ACC112 (cell line): ENCODE results near the gene STAT6.

ENCODE experiments used
- H2AFZ ChIP-seq: fragments of 200-600 bp; sonication (generic); one replicate; pipeline ENCODE4 v1.6.0; 2017; ENCODE audit warnings: antibody characterized with exemption, low read length; ENCODE audit not compliant: unreplicated experiment
- H3K27ac ChIP-seq: fragments of 200-600 bp; sonication (generic); 2 replicates; pipeline ENCODE4 v1.5.1; 2014; ENCODE audit warnings: low read depth, mild to moderate bottlenecking, antibody characterized with exemption, low read length, moderate library complexity
- H3K27me3 ChIP-seq: fragments of 200-600 bp; sonication (generic); 2 replicates; pipeline ENCODE4 v1.6.1; 2014; ENCODE audit warnings: mild to moderate bottlenecking, antibody characterized with exemption, low read length, moderate library complexity, mixed read lengths; ENCODE audit not compliant: insufficient read depth
- H3K36me3 ChIP-seq: fragments of 200-600 bp; sonication (generic); 2 replicates; pipeline ENCODE4 v1.6.1; 2016; ENCODE audit warnings: mild to moderate bottlenecking, antibody characterized with exemption, low read length, moderate library complexity, mixed read lengths; ENCODE audit not compliant: insufficient read depth
- H3K4me1 ChIP-seq: fragments of 200-600 bp; sonication (generic); one replicate; pipeline ENCODE4 v1.6.1; 2016; ENCODE audit warnings: low read length, mixed read lengths; ENCODE audit not compliant: insufficient read depth, unreplicated experiment, control insufficient read depth
- H3K4me3 ChIP-seq: fragments of 200-600 bp; sonication (generic); 2 replicates; pipeline ENCODE4 v1.5.1; 2014; ENCODE audit warnings: mild to moderate bottlenecking, low read depth, low read length
- H3K79me2 ChIP-seq: fragments of 200-600 bp; sonication (generic); one replicate; pipeline ENCODE4 v1.6.0; 2016; ENCODE audit warnings: low read length; ENCODE audit not compliant: control insufficient read depth, unreplicated experiment, insufficient read depth

The STAT6 gene

GRCh38 chr12:57109207-57110103 lies 1.7 kb downstream of the STAT6 start:
- no peaks in the 10 kb centered on the region for H3K27me3 ChIP-seq
- no peak overlapping the region for H3K27ac ChIP-seq
- no peaks in the 10 kb centered on the region for H3K36me3 ChIP-seq
- no peak overlapping the region for H2AFZ ChIP-seq
- peak overlapping the region; percentile 85 for H3K4me3 ChIP-seq
- peaks cover 16% of the 10 kb centered on the region for H3K4me1 ChIP-seq
- peaks cover 30% of the 10 kb centered on the region for H3K79me2 ChIP-seq

- peaks cover 30% of the 10 kb centered on the region for H3K79me2 ChIP-seq
- H2AFZ ChIP-seq, result no peak overlapping the region
- no peaks in the 10 kb centered on the region; the same call in 1 of the 2 replicates for H3K36me3 ChIP-seq
- H3K4me3 ChIP-seq, result no peak overlapping the region
- H3K4me1 ChIP-seq, result peaks cover 11% of the 10 kb centered on the region
- no peaks in the 10 kb centered on the region for H3K27me3 ChIP-seq
- no peak overlapping the region for H3K27ac ChIP-seq
Observed at GRCh38 chr12:57107456-57108155, 3.6 kb downstream of the STAT6 start.

DNA sequence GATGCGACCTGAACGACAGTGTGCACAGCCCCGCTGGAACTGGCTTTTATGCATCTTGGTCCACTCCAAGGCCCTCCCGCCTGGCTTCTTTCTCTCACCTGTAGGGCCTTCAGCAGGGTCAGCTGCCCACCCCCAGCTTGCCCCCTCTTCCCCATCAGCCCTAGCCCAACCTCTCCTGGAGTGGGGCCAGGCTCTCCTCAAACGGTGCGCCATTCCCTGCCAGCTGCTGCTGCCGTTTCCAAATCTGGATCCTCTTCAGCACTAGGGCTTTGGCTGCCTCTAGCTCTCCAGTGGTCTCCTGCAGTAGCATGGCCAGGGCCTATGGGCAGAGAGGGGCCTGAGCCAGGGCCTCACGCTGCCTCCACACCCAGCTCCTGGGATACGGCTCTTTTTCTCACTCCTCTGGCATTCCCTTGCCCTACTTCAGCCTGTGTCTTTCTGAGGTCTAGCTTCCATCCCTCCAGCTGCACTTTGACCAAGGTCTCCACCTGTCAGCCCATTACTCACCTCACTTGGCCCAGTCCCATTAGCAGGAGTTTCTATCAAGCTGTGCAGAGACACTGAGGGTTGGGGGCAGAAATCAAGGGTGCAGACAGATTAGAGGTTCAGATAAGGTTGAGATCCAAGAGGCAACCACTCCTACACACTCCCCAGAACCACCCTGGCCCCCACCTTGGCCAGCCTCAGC lies 5.0 kb downstream of the STAT6 start:
- Histone ChIP-seq H3K27ac (no peak overlapping the region), H3K36me3 (no peaks in the 10 kb centered on the region; the same call in 1 of the 2 replicates), H3K4me3 (no peak overlapping the region), H3K4me1 (peaks cover 8% of the 10 kb centered on the region), H2AFZ (no peak overlapping the region), H3K27me3 (no peaks in the 10 kb centered on the region), H3K79me2 (peaks cover 30% of the 10 kb centered on the region)

GRCh38 chr12:57105011-57105753 lies 6.0 kb downstream of the STAT6 start:
- Histone ChIP-seq H3K4me3 (no peak overlapping the region), H3K36me3 (no peaks in the 10 kb centered on the region; the same call in none of the 2 replicates), H3K79me2 (peaks cover 22% of the 10 kb centered on the region), H3K27me3 (no peaks in the 10 kb centered on the region), H3K4me1 (peaks cover 8% of the 10 kb centered on the region), H3K27ac (no peak overlapping the region), H2AFZ (no peak overlapping the region)

DNA sequence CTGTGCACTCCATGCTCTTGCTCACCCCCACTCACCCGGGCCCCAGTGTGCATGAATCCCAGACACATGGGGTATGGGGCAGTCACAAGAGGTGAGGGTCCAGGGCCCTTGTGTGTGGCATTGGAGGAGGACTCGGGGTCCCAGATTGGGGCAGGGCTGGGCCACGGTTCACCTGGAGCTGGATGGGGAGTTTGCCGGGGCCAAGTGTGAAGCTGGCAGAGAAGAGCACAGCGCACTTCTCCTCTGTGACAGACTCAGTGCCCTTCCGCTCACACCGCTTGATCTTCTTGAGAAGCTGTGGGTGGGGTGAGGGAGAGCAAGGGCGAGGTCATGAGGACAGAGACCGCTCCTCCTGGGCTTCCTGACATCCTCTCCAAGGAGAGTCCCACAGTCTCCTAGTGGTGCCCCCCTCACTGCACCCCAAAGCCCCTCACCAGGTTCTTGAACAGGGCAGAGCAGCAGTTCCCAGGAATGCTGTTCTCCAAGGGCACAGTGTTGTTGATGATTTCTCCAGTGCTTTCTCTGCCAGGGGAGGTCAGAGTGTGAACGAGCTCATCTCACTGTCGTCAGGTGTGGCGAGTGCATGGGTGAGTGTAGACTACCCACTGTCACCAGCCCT lies 6.8 kb downstream of the STAT6 start:
- Histone ChIP-seq H3K27me3 (no peaks in the 10 kb centered on the region), H3K4me3 (no peak overlapping the region), H3K27ac (no peak overlapping the region), H2AFZ (no peak overlapping the region), H3K79me2 (peaks cover 14% of the 10 kb centered on the region), H3K36me3 (no peaks in the 10 kb centered on the region; the same call in none of the 2 replicates), H3K4me1 (peaks cover 2% of the 10 kb centered on the region)

- Histone ChIP-seq H3K4me3 (no peak overlapping the region), H3K4me1 (no peaks in the 10 kb centered on the region), H2AFZ (no peak overlapping the region), H3K27me3 (no peaks in the 10 kb centered on the region), H3K27ac (no peak overlapping the region), H3K79me2 (peaks cover 12% of the 10 kb centered on the region), H3K36me3 (peaks cover 3% of the 10 kb centered on the region)
Observed at GRCh38 chr12:57103856-57104255, 7.3 kb downstream of the STAT6 start.

GRCh38 chr12:57101892-57102695 lies 9.1 kb downstream of the STAT6 start:
- H3K27ac ChIP-seq, result peak overlapping the region; percentile 14; the same call in 1 of the 2 replicates
- no peaks in the 10 kb centered on the region for H3K27me3 ChIP-seq
- no peak overlapping the region for H2AFZ ChIP-seq
- H3K4me1 ChIP-seq, result no peaks in the 10 kb centered on the region
- peaks cover 15% of the 10 kb centered on the region for H3K36me3 ChIP-seq
- no peak overlapping the region for H3K4me3 ChIP-seq
- no peaks in the 10 kb centered on the region for H3K79me2 ChIP-seq

GRCh38 chr12:57099766-57100165 lies 11.4 kb downstream of the STAT6 start:
- no peaks in the 10 kb centered on the region for H3K79me2 ChIP-seq
- H3K27ac ChIP-seq, result no peak overlapping the region
- H3K4me1 ChIP-seq, result peaks cover 2% of the 10 kb centered on the region
- no peak overlapping the region for H3K4me3 ChIP-seq
- no peaks in the 10 kb centered on the region for H3K27me3 ChIP-seq
- H3K36me3 ChIP-seq, result peaks cover 16% of the 10 kb centered on the region
- H2AFZ ChIP-seq, result no peak overlapping the region

GRCh38 chr12:57099047-57099714 lies 12.0 kb downstream of the STAT6 start:
- Histone ChIP-seq H3K36me3 (peaks cover 18% of the 10 kb centered on the region), H3K27me3 (no peaks in the 10 kb centered on the region), H3K4me3 (no peak overlapping the region), H3K27ac (peak overlapping the region; percentile 17; the same call in 1 of the 2 replicates), H2AFZ (no peak overlapping the region), H3K4me1 (peaks cover 8% of the 10 kb centered on the region), H3K79me2 (no peaks in the 10 kb centered on the region)
